GM04503 (cell line): ENCODE data around the gene ANKH.

ENCODE experiments used
- DNase-seq: peaks from one replicate; pipeline ENCODE4 v3.0.0-alpha.2; 2012; ENCODE audit warnings: low read depth

ANKH gene

DNA sequence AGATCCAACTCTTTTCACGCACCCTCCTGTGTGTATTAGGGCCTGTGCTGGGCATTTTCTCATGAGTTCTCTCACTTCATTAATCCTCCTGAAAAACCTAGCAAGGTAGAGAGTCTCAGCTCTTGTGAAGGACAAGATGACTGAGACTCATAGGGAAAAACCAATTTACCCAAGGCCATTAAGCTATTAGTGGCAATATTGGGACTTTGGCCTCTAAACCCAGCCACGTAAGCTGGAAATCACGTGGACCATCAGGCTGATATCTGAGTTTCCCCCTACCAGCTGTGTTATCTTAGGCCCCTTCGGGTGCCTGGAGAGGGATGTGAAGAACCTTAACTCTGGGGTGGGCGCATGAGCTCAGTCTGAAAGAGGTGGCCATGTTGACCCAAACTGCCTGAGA, 80.7 kb downstream of the ANKH start:
- no peak for DNase-seq

DNA sequence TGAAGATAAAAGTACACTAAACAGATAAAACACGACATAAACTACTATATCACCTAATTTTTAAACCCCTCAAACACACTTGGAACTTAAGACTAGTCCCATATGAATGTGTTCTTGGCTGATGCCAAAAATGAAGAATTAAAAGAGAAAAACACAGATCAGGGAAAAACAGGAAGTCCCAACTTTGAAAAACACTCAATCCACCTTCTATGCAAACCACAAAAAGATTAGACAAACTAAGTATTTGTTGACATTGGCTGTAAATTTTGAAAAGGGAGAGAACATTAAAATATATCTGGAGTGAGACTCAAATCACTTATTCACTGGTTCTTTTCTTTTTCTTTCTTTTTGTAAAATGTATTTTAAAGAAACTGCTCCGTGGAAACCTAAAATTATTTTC, 81.4 kb downstream of the ANKH start:
- DNase-seq, result no peak

DNA sequence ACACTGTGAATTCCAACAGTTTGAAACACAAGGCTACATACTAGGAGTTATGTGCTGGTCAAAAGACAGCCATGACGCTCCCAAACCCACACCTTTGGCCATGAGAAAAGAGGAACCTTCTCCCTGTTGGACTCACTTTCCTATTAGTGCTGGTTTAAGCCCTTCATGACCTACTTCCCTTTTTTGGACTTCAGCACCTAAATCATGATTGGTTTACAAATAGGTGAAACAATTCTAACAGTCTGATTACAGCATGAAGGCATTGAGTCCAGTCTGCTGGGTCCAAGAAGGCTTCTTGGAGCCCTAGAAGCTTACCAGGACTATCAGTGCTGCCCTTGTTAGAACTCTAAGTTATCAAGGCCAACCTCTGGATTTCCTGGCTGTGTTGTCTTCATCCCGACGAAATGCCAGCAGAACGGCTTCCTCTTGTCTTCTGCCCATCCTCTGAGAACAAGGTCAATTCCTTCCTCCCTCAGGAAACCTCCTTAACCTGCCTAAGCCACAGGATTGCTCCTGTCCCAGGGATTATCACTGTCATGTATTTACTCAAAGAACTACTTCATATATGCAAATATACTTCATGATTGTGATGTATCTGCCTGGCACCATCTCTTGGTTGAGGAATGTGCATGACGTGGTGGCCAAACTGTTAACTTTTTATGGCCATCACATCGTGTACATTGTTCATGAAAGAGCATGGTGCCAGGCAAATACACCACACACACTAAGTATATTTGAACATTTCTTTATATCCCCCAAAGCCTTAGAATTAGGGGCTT, 83.6 kb downstream of the ANKH start:
- no peak for DNase-seq

DNA sequence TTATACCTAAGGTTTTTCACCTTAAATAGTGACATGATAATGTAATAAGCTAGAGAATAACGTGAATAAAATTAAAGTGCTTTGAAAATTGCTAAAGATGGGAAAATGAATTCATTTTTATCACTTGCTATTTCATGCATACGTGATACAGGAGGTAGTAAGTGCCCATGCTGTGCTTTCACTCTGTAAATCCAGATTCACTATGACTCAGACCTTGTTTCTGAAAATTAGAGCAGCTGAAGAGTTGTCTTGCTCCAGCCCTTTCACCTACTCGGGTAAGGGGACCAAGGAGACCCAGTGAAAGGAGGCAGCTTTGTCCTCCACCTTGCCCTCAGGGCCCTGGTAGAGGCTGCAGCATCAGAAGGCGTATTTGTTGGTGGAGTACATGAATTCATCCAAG, 87.9 kb downstream of the ANKH start:
- DNase-seq, result no peak

GRCh38 chr5:14782591-14782990, 89.0 kb downstream of the ANKH start:
- no peak for DNase-seq

DNA sequence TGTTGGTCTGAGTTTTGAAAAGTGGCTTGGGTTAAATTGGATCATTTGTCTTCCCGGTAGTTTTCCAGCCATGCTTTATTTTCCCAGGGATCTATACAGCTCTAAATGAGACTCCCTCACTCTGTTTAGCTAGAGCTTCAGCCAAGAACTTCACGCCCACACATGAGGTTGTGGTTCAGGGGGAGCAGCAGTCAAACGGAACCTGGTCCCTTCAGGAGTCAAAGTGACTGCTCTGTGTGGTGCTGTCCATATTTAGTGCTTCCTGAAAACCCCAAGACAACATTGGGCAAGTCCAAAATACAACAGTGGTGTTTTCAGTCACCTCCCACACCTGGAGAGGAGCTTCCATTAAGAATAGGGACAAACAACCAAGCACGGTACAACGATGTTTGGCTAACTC, 90.5 kb downstream of the ANKH start:
- DNase-seq, result no peak

- no peak for DNase-seq
Observed at GRCh38 chr5:14779975-14780374, 91.6 kb downstream of the ANKH start.

DNA sequence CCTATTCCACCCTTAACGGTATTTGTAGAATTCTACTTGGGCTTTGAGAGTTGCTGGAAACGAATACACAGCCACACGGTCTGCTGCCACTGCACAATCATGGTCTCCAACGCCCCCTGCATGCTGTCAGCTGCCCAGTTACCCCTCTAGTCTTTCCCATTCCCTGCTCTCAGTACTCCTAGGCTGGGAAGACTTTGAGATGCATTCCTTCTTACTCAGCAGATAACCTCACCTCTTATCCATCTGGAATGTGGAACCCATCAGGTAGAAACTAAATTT, 92.8 kb downstream of the ANKH start:
- DNase-seq, result no peak

- DNase-seq, result no peak
Observed at GRCh38 chr5:14777932-14778791, 93.4 kb downstream of the ANKH start.

GRCh38 chr5:14777187-14777586, 94.4 kb downstream of the ANKH start:
- DNase-seq, result no peak

DNA sequence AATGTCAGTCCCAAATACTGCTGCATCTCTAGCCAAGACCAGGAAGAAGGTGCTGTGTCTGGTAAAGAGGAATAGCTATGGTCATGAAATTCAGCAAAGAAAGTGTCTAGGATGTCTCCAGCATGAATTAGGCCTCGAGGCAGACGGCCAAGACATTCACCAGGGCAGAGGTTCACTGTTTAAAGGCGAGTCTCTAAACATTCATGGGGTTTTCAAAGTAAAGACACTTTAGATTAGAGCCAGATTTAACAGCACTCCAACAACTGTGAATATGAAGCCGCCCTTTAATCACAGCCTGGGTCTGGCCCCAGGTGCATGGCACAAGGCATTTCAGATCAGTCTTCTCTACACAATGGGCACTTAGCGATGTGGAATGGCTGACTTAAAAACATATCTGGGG, 95.0 kb downstream of the ANKH start:
- DNase-seq, result no peak

DNA sequence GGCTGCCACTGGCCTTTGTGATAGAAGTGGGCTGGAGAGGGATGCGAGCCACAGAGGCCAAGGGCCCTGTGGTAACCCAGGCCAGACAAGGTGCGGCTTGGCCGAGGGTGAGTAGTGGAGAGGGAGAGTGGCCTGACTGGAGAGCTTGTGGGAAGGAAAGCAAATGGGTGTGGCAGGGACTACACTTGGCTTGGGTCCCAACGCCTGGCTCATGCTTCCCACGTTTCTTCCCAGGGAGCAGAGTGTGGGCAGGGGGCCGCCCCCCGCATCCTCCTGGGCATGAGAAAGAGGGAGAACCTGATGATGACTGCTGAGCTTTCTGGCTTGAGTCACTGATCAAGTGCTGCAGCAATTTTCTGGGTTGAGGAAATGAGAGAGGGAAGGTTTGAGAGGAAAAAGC, 95.7 kb downstream of the ANKH start:
- no peak for DNase-seq

DNA sequence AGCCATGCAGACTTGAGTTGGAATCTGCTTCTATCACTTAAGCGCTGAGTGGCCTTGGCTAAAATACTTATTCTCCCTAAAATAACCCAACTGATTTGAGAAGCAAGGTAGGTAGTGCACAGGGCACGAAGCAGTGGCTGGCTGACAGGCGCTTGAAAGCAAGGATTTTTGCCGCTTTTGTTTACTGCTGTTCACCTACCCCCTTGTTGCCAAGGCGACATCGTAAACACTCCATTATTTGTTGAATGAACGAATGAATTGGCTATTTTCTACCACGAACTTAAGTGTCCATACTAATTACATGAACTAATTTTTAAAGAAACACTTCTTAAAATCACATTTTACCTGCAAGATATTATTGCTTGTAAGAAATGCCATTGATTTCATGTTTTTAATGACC, 98.0 kb downstream of the ANKH start:
- no peak for DNase-seq

DNA sequence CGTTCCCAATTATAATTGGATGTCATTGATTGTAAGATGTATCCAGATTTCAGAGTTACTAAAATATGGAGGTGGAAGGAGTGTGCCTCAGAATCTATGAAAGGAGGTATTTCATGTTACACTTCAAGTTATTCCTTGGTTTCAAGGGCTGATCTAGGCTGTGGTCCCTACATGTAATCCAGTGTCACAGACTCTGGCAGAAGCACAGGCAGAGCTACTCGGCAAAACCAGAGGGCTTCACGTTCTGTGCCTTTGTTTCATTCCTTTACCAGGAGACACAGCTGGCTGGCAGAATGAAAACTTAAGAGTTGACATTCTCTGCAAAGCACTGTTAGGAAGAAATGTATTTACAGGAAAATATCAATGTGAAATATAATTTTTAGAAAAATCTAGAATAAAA, 99.6 kb downstream of the ANKH start:
- no peak for DNase-seq

DNA sequence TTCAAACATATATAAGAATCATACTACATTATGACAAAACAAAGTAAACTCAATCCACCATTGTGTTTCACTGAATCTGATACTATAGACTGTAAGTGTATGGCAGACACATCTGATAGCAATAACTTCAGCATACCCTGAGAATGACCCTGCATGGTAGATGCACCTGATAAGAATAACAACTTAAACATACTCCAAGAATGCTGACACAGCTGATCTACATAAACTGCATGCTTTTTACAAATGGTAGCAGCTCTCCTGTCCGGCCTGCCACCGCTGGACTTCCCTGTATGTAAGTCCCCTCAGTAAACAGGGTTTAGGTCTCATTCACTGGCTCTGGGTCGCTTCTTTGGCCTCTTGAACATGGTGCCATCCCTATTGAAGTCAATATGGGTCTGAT, 100.4 kb downstream of the ANKH start:
- no peak for DNase-seq

GRCh38 chr5:14768508-14769365, 102.8 kb downstream of the ANKH start:
- DNase-seq, result no peak

DNA sequence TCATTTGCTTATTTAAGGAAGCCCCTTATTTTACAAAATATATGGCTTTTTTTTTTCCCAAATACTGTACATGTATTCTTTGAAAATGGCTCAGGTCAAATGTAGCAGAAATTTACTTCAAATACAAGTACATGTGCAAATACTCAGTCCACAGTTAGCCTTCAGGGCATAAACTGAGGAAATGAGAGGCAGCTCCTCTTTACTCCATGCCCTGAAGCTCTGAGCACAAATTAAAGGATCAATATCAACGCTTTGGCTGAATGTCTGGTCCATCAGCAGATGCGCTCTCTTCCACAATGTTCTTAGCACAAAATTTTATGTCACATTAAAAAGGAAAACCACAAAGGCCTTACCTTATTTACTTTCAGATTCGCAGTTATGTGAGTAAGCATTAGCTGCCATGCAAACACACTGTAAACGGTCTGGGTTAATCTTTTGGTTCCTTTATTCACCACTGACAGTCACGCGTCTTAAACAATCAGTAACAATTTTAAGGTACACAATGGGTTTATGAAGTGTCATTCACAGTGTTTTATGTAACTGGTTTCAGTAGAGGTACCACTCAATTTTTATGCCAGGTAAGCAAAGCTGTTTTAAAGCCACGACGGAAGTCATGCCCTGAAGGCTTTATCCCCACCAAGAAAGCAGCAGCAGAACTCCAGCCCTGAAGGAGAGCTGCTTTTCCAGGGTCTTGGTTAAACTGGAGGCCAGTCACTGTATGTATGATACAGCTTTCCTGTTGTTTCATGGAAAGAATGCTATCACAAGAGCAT, 103.7 kb downstream of the ANKH start:
- DNase-seq, result no peak

- no peak for DNase-seq
Observed at GRCh38 chr5:14767053-14767452, 104.5 kb downstream of the ANKH start.

DNA sequence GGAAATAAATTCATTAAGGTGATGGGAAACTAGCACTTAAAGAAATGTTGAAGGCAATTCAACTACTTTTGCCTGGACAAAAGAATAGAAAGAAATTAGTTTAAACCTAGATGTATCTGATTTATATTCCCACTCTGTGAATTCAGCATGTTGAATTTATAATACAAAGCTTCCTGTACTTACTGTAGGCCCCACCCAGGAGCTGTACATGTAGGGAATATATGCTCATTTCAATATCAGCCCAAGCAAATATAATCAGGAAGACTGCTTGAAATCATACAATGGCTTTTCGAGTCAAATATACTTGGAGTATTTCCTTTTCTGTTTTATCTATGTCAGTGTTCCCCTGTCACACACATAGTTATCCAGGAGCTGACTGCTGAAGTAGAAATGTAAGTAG, 105.0 kb downstream of the ANKH start:
- no peak for DNase-seq

- no peak for DNase-seq
Observed at GRCh38 chr5:14765587-14765986, 106.0 kb downstream of the ANKH start.

GRCh38 chr5:14762549-14763216, 108.9 kb downstream of the ANKH start:
- DNase-seq, result no peak
